Mesenchymal stem cell (in vitro differentiated cells and primary cell): ENCODE data around the gene TMEM196. TPM values are rescaled to one million over a fixed set of nuclear protein-coding genes. Genes with fewer than 3 reads are reported as not detected.

Experiments
- small RNA-seq: library from polyadenylated mRNA; stranded (forward); fragments of <200 nt; extraction: miRNeasy Mini kit (QIAGEN cat#:217004); gene quantifications from one replicate; pipeline ENCODE3, GENCODE V24; 2013; ENCODE audit warnings: low read depth

The TMEM196 gene

Small RNAs within 50 kb of the gene (small RNA-seq; reads per million reads assigned to genes)
- not detected for gene MIR3146
